IPS-NIHi11 (cell line): ENCODE measurements around the gene CXCL6.

ENCODE experiments used
- DNase-seq: peaks from one replicate; pipeline ENCODE4 v3.0.0; 2012; ENCODE audit warnings: mixed read lengths, low spot score

CXCL6 gene

GRCh38 chr4:73868206-73869129 lies 32.0 kb downstream of the CXCL6 start:
- DNase-seq = peak; percentile 38

DNA sequence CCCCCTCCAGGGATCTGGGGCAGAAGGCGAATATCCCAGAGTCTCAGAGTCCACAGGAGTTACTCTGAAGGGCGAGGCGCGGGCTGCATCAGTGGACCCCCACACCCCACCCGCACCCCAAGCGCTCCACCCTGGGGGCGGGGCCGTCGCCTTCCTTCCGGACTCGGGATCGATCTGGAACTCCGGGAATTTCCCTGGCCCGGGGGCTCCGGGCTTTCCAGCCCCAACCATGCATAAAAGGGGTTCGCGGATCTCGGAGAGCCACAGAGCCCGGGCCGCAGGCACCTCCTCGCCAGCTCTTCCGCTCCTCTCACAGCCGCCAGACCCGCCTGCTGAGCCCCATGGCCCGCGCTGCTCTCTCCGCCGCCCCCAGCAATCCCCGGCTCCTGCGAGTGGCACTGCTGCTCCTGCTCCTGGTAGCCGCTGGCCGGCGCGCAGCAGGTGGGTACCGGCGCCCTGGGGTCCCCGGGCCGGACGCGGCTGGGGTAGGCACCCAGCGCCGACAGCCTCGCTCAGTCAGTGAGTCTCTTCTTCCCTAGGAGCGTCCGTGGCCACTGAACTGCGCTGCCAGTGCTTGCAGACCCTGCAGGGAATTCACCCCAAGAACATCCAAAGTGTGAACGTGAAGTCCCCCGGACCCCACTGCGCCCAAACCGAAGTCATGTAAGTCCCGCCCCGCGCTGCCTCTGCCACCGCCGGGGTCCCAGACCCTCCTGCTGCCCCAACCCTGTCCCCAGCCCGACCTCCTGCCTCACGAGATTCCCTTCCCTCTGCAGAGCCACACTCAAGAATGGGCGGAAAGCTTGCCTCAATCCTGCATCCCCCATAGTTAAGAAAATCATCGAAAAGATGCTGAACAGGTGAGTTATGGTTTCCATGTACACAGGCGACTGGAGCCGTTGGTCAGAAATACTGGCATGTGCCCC lies 32.9 kb downstream of the CXCL6 start, which contains the start of gene CXCL1:
Gene CXCL1 (plus strand): TSS at position 264 of the 926 bp plus-strand sequence. CDS start 78 bp downstream, at position 342.
- DNase-seq = peak; percentile 45

DNA sequence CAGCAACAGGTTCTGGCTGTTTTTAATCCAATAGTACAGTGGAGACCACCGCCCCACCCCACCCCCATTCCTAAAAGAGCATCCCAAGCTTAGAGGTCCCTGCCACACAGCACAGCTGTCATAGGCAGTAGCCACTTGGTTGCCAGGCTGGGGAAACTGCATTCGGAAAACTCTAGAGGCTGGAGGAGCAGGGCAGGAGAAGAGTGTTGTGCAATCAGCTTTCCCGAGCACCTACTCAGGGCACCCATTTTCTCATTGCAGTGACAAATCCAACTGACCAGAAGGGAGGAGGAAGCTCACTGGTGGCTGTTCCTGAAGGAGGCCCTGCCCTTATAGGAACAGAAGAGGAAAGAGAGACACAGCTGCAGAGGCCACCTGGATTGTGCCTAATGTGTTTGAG lies 33.8 kb downstream of the CXCL6 start:
- no peak for DNase-seq

DNA sequence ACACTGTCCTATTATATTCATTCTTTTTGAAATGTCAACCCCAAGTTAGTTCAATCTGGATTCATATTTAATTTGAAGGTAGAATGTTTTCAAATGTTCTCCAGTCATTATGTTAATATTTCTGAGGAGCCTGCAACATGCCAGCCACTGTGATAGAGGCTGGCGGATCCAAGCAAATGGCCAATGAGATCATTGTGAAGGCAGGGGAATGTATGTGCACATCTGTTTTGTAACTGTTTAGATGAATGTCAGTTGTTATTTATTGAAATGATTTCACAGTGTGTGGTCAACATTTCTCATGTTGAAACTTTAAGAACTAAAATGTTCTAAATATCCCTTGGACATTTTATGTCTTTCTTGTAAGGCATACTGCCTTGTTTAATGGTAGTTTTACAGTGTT lies 34.3 kb downstream of the CXCL6 start:
- DNase-seq = no peak

- DNase-seq = no peak
Observed at GRCh38 chr4:73871511-73872310, 35.2 kb downstream of the CXCL6 start.

DNA sequence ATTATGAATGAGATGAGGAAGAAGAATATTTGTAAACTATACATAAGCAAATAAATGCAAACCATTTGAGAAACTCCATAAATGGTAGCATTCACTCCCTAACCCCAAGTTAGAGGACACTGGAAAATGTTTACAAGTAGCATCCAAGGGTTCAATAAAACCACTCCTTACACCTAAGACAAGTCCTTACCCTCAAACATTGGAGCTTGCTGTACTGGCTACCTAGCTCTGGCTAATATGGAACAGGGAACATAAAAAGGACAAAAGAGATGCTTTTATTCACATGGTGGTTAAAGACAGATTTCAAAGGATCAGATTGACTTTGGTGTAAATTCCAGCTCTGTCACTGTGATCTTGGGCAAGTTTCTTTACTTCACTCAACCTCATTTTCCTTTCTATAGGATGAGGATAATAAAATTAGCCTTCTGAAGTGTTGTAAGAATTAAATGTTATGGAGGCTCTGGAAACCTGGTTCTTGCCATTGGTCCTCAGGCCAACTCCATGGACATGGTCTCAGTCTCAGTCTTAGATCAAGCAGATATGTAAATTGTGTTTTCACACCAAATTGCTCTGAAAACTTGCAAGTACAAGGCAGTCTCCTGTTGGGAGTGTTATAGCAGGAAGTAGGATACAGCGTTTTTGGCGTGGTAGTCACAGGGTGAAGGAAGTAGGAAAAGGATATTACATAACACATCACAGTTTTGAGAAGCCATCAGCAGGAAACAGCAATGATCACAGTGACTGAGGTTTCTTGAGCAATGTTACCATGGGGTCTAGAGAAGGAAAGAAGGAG lies 36.0 kb downstream of the CXCL6 start:
- no peak for DNase-seq

DNA sequence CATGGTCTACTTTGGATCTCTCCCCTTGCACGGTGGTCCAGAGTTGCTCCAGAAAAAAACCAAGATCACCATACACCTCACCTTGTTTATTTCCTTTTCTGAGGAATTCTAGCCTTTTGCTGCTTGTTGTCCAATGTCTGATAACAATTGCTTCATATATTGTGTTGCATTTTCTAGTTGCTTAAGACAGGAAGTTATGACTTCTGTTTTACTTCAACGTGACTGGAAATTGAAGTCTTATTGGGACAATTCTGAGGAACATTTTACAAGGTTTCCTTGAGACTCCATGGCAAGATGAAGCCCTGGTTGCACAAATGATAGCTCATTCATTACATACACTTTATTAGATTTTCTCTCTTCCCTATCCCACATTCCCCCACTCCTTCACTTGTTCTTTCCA lies 37.9 kb downstream of the CXCL6 start:
- no peak for DNase-seq

DNA sequence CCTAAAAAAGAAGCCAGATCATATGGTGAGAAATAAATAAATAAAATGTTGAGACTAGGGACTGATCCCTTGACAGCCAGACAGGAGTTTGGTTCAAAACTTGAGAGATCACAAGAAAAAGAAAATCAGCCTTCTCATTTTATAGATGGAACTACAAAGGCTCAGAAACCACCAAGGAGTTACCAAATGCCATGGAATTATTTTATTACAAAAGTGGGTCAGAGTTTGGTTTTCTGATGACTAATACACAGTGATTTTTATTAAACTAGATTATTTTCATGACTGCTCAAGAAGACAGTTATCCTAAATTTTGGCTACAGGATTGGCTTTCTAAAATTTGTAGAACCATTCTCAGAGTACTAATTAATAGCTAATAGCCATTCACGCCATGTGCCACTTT lies 38.9 kb downstream of the CXCL6 start:
- DNase-seq = no peak

- no peak for DNase-seq
Observed at GRCh38 chr4:73883306-73883705, 46.8 kb downstream of the CXCL6 start.

GRCh38 chr4:73885574-73886267 lies 49.2 kb downstream of the CXCL6 start:
- no peak for DNase-seq
